Nephron progenitor cell (in vitro differentiated cells): Measurements from ENCODE around the gene C16orf78.

Experiments used
- DNase-seq: peaks from one replicate; pipeline ENCODE4 v3.0.0; 2021
- H3K27ac Mint-ChIP-seq: 2 replicates; pipeline ENCODE4 v1.8.0; 2021; ENCODE audit warnings: mild to moderate bottlenecking, moderate library complexity, mixed read lengths
- H3K27me3 Mint-ChIP-seq: 2 replicates; pipeline ENCODE4 v1.8.0; 2021; ENCODE audit warnings: mild to moderate bottlenecking, low read depth, mixed read lengths; ENCODE audit not compliant: poor library complexity
- H3K36me3 Mint-ChIP-seq: 2 replicates; pipeline ENCODE4 v1.8.0; 2021; ENCODE audit warnings: low read depth, mixed read lengths
- H3K4me1 Mint-ChIP-seq: 2 replicates; pipeline ENCODE4 v1.8.0; 2021; ENCODE audit warnings: mixed read lengths
- H3K4me3 Mint-ChIP-seq: 2 replicates; pipeline ENCODE4 v1.8.0; 2021; ENCODE audit warnings: mild to moderate bottlenecking, moderate library complexity, mixed read lengths
- H3K9me3 Mint-ChIP-seq: 2 replicates; pipeline ENCODE4 v1.8.0; 2021; ENCODE audit warnings: mild to moderate bottlenecking, moderate library complexity, mixed read lengths
- CTCF ChIP-seq: fragments of 200-600 bp; sonication (generic); IDR thresholded peaks from 2 replicates; pipeline ENCODE4 v1.5.0; 2021; ENCODE audit warnings: antibody characterized with exemption

C16orf78 gene

GRCh38 chr16:49378816-49379215, 5.2 kb downstream of the C16orf78 start:
- peaks cover 5% of the 10 kb centered on the region for H3K36me3 Mint-ChIP-seq

GRCh38 chr16:49382916-49383315, 9.3 kb downstream of the C16orf78 start:
- H3K27me3 Mint-ChIP-seq = no peaks in the 10 kb centered on the region
- H3K4me3 Mint-ChIP-seq = no peak overlapping the region
- H3K36me3 Mint-ChIP-seq = peaks cover 5% of the 10 kb centered on the region
- no peak for DNase-seq
- peak; percentile 13 for TF ChIP-seq CTCF
- no peak overlapping the region for H3K27ac Mint-ChIP-seq
- H3K4me1 Mint-ChIP-seq = no peaks in the 10 kb centered on the region
- peaks cover 13% of the 10 kb centered on the region for H3K9me3 Mint-ChIP-seq

More at GRCh38 chr16:49378816-49379215, 5.2 kb downstream of the C16orf78 start:
- Mint-ChIP-seq H3K4me1 (no peaks in the 10 kb centered on the region), H3K4me3 (no peak overlapping the region), H3K27ac (no peak overlapping the region), H3K9me3 (peaks cover 6% of the 10 kb centered on the region), H3K27me3 (peaks cover 6% of the 10 kb centered on the region)
- TF ChIP-seq CTCF = no peak
- no peak for DNase-seq

- H3K27me3 Mint-ChIP-seq = peaks cover 41% of the 10 kb centered on the region
- no peaks in the 10 kb centered on the region for H3K36me3 Mint-ChIP-seq
- peaks cover 11% of the 10 kb centered on the region for H3K4me1 Mint-ChIP-seq
- no peak overlapping the region for H3K27ac Mint-ChIP-seq
- TF ChIP-seq CTCF = no peak
- H3K4me3 Mint-ChIP-seq = no peak overlapping the region
- no peak for DNase-seq
- H3K9me3 Mint-ChIP-seq = no peaks in the 10 kb centered on the region
Observed at GRCh38 chr16:49395021-49395420, 21.4 kb downstream of the C16orf78 start.

GRCh38 chr16:49396206-49396720, 22.7 kb downstream of the C16orf78 start:
- no peaks in the 10 kb centered on the region for H3K36me3 Mint-ChIP-seq
- TF ChIP-seq CTCF = no peak
- H3K9me3 Mint-ChIP-seq = no peaks in the 10 kb centered on the region
- no peak overlapping the region for H3K4me3 Mint-ChIP-seq
- peaks cover 11% of the 10 kb centered on the region for H3K4me1 Mint-ChIP-seq
- DNase-seq = no peak
- H3K27ac Mint-ChIP-seq = no peak overlapping the region
- H3K27me3 Mint-ChIP-seq = peaks cover 37% of the 10 kb centered on the region

- no peak for DNase-seq
- no peak overlapping the region for H3K27ac Mint-ChIP-seq
- peaks cover 17% of the 10 kb centered on the region for H3K9me3 Mint-ChIP-seq
- peaks cover 30% of the 10 kb centered on the region for H3K27me3 Mint-ChIP-seq
- no peak for TF ChIP-seq CTCF
- H3K4me3 Mint-ChIP-seq = no peak overlapping the region
- no peaks in the 10 kb centered on the region for H3K4me1 Mint-ChIP-seq
- H3K36me3 Mint-ChIP-seq = no peaks in the 10 kb centered on the region
Observed at GRCh38 chr16:49398761-49399160, 25.2 kb downstream of the C16orf78 start.

- no peak for DNase-seq
- H3K27me3 Mint-ChIP-seq = peaks cover 33% of the 10 kb centered on the region
- no peaks in the 10 kb centered on the region for H3K4me1 Mint-ChIP-seq
- no peak overlapping the region for H3K4me3 Mint-ChIP-seq
- H3K9me3 Mint-ChIP-seq = peaks cover 18% of the 10 kb centered on the region
- no peak overlapping the region for H3K27ac Mint-ChIP-seq
- H3K36me3 Mint-ChIP-seq = no peaks in the 10 kb centered on the region
- no peak for TF ChIP-seq CTCF
Observed at GRCh38 chr16:49399594-49400364, 26.2 kb downstream of the C16orf78 start.
